Activated CD4-positive, alpha-beta T cell treated with anti-CD3 and anti-CD28 coated beads, Interleukin-2, amount 50 U/mL, for 24 hours (primary cell): ENCODE results near the gene ARSJ.
"Not testable (repeated sequence)": the region's sequence is repeated elsewhere in the genome, so short reads cannot be mapped to it uniquely, and the experiment has no call there.

ENCODE experiments used
- DNase-seq, 2 donors: peaks; one replicate each; pipeline ENCODE4 v3.0.0-alpha.2; 2020; ENCODE audit warnings: low read depth in 1 of 2, low spot score in 1 of 2

The ARSJ gene

DNA sequence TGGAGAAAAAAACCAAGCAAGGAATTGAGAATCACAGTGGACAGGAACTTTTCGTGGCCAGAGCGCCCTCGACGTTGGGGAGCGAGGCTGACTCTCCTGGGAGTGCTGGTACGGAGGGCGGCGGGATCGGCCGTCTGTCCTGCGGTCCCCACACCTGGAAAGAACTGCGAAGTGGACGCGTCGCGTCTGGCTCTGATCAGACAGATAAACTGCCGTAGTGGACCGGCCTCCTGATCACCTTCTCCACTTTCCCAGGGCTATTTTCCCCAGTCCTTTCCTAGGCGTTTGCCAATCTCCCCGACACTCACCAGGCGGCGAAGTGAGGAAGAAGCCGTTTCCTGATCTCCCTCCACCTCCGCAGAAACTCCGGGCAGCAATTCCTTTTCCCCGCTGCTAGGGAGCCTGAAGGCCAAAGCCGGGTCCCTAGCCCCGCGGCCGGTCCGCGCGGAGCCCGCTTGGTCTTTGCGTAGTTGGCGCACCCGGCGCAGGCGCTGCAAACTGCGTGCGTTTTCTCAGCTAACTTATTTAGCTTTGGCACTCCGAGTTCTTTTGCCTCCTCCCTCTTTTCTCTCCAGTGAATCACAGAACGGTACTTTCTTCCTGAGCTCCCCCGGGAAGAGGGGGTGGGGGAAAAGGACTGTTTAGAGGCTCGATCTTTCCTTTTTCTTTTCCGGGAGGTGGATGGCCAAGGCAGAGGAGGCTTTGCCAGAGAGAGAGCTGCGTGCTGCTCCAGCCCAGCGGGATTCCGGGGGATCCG is at the start of gene ARSJ:
Gene ARSJ (minus strand): TSS at position 500 of the 757 bp plus-strand sequence. CDS start 813 bp downstream, outside the sequence.
- peak in 1 of 2 donors; percentile 5 for DNase-seq

DNA sequence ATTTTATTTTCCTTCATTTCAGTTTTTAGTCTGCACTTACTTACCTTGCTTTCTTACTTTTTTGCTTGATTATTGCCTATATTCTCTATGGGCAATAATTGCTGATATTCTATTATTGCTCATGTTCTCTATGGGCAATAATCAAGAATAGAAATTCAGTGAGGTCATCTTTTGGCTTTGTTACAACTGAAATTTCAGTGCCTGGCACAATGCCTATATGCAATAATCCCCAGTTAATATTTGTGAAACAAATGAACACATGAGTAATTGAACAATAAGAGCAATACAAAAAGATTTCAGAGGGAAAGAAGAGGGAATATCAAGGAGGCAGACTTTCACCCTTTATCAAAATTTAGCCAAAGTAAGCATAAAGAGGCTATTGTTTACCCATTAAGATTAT is 48.6 kb upstream of the ARSJ start:
- no peak for DNase-seq

DNA sequence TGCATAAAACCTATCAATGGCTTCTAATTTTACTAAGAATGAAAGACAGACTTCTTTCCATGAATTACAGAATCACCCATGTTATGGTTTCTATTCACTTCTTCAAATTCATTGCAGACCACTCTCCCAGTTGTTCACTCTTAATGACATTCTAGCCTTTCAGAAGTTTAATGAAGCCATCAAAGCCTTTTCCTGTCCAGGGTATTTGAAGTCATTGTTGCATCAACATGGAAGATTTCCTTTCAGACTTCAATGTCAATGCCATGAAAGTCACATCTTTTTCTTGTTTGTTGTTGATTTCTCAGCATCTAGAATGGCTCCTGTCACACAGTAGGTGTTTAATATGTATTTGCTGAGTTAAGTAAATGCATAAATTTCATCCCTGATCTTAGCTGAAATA is 48.1 kb upstream of the ARSJ start:
- no peak for DNase-seq

GRCh38 chr4:114026447-114026846 is 47.0 kb upstream of the ARSJ start:
- no peak for DNase-seq

DNA sequence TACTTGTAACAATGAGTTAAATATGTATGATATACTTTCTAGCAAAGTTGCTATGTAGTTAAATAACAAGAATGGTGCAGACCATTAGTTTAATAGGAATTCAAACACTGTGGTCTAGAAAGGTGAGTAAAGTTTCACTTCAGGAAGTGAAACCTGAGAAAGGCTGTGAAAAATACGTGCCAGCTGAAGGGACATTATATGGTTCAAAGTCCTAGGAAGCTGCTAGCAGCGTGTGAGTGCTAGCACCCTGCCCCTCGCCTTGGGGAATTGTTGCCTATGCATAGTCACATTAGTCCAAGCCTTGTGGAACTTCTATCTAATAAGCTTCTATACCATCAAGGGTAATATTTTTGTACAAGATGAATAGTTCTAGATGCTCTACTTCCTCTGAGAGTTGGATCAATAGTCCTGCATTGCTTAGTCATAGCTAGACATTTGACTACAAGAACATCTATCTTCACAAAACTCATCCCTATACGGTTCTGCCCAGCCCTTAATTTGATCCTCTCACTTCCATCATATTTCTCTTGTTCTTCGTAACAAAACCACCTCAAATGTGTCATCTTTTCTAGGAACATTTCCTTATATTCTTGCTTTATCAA is 45.8 kb upstream of the ARSJ start:
- DNase-seq, result no peak

DNA sequence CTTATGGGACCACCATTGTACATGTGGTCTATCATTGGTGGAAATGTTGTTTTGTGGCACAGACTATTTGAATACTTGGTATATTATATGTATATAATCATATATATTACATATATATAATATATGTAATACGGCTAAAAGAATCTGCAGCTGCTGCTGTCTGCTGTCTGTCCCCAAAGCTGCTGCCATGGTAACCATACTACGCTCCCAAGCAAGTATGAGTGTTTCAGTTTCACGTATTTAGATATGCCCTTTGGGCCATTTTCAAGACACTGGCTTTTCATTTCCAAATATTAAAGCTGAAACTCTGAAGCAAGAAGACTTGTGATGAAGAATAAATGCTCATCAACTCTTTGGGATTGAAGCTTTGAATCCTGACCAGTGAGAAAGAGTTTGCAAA is 42.0 kb upstream of the ARSJ start:
- DNase-seq, result no peak

DNA sequence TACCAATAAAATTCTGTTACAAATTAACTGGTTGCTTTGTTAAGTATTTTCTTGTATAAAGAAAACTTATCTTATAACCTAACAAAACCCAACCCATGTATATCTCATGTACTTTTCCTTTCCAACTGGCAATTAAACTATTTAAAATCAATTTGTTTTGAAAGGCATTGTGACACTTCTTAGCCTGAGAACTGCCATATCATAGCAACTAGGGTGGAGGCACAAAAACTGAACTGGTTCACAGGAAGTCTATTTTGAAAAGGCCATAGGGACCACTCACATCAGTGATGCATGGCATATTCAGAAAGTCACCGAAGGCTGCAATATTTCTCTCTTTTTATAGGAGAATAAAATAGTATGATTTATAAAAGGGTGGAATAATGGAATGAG is 40.5 kb upstream of the ARSJ start:
- DNase-seq, result no peak

GRCh38 chr4:114019276-114019968 is 40.0 kb upstream of the ARSJ start:
- DNase-seq, result no peak

- no peak for DNase-seq
Observed at GRCh38 chr4:114017120-114017917, 37.9 kb upstream of the ARSJ start.

- DNase-seq, result no peak
Observed at GRCh38 chr4:114015444-114015899, 36.0 kb upstream of the ARSJ start.

- DNase-seq, result not testable (repeated sequence)
Observed at GRCh38 chr4:114013201-114013600, 33.8 kb upstream of the ARSJ start.

GRCh38 chr4:114012749-114013148 is 33.3 kb upstream of the ARSJ start:
- no peak for DNase-seq

DNA sequence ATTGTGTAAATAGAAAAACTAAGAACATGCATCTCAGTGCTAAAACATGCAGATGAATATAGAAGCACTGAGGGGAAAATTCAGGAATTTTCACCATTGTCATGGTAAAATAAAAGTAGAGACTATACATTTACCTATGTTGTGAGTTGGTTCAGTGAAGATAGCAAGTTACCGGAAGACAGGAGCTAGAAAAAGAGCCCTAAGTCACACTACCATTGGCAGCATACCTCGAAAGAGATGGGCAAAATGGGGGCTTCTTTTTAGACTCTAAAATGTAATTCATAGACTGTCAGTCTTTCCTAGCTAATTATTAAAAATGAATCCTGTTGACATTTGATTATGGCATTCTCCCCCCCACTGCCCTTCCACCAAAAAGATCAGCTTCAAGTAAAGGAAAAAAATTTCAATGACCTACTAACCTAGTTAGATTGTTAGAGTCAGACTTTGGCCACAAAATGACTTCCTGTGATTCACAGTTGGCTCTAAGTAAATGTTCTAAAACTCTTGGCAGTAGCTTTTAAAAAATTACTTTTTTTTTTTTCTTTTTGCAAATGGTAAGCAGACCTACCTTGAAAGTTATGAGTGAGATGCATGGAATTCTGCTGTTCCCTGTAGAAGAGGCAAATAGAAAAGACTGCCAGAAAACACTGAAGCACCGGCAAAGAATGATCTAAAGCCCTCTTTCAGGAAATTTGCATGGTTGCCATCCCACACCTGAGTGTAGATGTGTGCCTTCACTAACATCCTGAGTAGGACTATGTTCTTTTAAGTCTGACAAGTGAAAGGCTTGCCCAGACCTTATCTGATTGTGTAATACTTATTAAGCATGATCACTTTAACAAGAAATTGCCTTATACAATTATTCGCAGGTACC is 26.4 kb upstream of the ARSJ start:
- no peak for DNase-seq

DNA sequence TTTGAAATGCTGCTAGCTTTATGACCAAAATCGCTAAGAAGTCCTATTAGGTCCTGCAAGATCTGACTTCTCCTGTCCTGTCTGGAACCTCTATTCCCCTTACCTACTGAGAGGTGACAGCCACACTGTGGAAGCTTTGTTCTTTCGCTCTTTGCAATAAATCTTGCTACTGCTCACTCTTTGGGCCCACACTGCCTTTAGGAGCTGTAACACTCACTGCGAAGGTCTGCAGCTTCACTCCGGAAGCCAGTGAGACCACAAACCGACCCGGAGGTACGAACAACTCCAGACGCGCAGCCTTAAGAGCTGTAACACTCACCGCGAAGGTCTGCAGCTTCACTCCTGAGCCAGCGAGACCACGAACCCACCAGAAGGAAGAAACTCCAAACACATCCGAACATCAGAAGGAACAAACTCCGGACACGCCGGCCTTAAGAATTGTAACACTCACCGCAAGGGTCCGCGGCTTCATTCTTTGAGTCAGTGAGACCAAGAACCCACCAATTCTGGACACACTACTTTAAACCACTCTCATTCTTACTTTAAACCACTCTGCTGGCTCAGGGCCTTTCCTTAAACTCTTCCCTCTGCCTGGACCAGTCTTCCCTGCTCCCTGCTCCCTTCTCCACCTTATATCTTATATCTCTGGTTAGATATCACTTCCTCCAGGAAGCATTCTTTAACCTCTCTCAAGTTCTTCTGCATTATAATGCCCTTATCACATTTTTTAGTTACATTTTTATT is 25.2 kb upstream of the ARSJ start:
- DNase-seq, result not testable (repeated sequence)

GRCh38 chr4:113998531-113998930 is 19.1 kb upstream of the ARSJ start:
- DNase-seq, result no peak

DNA sequence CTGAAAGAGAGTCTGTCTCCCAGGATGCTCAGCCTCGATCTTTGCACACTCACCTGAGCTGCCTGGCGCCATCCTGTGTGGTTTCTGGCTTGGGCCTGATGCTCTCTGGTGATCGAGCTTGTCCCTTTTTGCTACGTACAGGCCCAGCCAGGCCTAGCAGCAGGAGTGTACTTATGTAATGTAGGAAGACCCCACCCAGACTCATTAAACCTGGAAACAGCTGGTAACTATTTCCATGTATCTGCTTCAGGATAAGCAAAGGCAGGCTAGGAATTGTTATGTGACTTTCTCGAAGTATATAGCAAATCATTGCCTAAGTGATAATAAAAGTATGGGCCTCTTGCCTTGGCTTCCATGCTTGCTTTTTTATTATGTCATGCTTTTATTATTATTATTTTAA is 18.6 kb upstream of the ARSJ start:
- no peak for DNase-seq

GRCh38 chr4:113997206-113997605 is 17.8 kb upstream of the ARSJ start:
- DNase-seq, result no peak

DNA sequence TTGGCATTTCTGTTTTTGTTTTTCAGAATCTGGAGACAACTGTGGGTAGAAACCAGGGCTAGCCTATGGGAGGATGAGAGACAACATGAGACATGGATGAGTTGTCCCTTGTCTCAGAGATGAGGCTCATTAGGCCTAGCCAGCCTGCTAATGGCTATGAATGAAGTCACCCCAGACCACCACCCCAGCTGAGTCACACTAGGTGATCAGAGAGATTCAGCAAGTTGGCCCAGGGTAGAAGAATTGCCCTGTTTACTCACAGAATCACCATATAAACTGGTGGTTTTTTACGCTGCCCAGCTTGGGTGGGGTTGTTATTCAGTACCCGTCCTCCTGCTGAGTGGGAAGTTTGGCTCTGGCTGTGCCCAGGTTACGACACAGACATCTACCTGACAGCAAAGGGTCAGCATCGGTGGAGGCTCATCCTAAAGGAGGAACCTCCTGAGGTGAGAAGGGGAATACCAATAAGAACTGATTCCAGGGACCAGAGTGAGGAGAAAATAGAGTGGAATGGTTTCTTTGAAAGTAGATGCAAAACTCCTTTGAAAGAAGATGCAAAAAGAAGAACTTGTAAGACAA is 17.2 kb upstream of the ARSJ start:
- no peak for DNase-seq

DNA sequence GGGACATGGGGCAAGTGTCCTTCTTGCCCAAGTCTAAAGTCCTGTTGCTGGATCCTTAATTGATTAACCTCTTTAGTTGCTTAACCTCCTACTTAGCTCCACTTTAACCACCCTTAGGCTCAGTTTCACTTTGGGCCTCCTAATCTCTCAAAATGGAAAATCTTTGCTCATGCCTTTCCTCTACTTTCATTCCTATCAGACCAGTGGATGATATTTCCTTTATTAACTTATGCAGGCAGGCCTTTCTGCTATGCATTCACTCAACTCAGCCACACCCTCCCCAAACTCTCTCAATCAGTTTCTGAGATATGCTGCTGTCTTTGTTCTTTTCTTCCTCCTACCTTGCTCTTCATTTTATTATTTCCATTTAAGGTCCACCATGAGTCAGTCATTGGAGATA is 14.4 kb upstream of the ARSJ start:
- no peak for DNase-seq
